ENCODE results near the gene TPCN2. TPM values are rescaled to one million over a fixed set of nuclear protein-coding genes. Genes with fewer than 3 reads are reported as not detected.

The TPCN2 gene
- total and polyA plus RNA-seq, 9 of the 15 experiments (the other 6 are each of a cell fraction or from before 2014, with no cell fraction given), result 0.66 to 10.2 (median 4.6) TPM

GRCh38 chr11:69079661-69080256 is 31.0 kb downstream of the TPCN2 start:
- no peaks in the 10 kb centered on the region for H3K9me1 ChIP-seq (ENCODE audit: control insufficient read depth, insufficient read depth, low read length)
- no peaks in the 10 kb centered on the region for H3K27me3 ChIP-seq (ENCODE audit: control insufficient read depth in 2 of 2, insufficient read depth in 2 of 2, low read length in 2 of 2)
- H2AFZ ChIP-seq (ENCODE audit: low read depth, low read length), result no peak overlapping the region
- WGBS (ENCODE audit: insufficient coverage, low coverage, missing lambda C conversion rate), result 75% methylated on average over 9 of the region's 17 CpGs
- no peak for TF ChIP-seq ZNF174 (CRISPR knock-in tag; IDR thresholded peaks at IDR 0.05)
- TF ChIP-seq THAP7 (CRISPR knock-in tag; IDR thresholded peaks at IDR 0.05), result no peak
- no peak for TF ChIP-seq FOXP1 (CRISPR knock-in tag; IDR thresholded peaks at IDR 0.05)
- TF ChIP-seq PPARD (CRISPR knock-in tag; IDR thresholded peaks at IDR 0.05), result no peak
- TF ChIP-seq DMBX1 (CRISPR knock-in tag; IDR thresholded peaks at IDR 0.05; ENCODE audit: borderline replicate concordance), result no peak
- no peak for TF ChIP-seq ZNF263 (CRISPR knock-in tag; IDR thresholded peaks at IDR 0.05; ENCODE audit: borderline replicate concordance)
- no peak for TF ChIP-seq BCOR (IDR thresholded peaks at IDR 0.05)
- no peak for TF ChIP-seq CC2D1A (IDR thresholded peaks at IDR 0.05)
- TF ChIP-seq ZNF561 (CRISPR knock-in tag; conservative IDR thresholded peaks at IDR 0.05), result no peak
- no peak for TF ChIP-seq CCAR2 (IDR thresholded peaks at IDR 0.05; ENCODE audit: low read depth, low read length)
- TF ChIP-seq PHF8 (IDR thresholded peaks at IDR 0.05; ENCODE audit: borderline replicate concordance, low read length), result no peak
- no peaks in the 10 kb centered on the region for H3K79me2 ChIP-seq (ENCODE audit: control insufficient read depth, insufficient read depth, low read length)
- no peak for DNase-seq (ENCODE audit: extremely low read depth in 1 of 4, low spot score in 3 of 4)
- BruUV-seq (replicated peaks), result no TSS peak
- H3K27ac ChIP-seq (ENCODE audit: extremely low read depth, low read depth, low read length), result no peak overlapping the region
- no peaks in the 10 kb centered on the region; the same call in 1 of the 2 replicates for H3K9me3 ChIP-seq (replicated peaks; ENCODE audit: control insufficient read depth, insufficient read depth, low read depth, low read length)
- peaks cover 27% of the 10 kb centered on the region for H4K20me1 ChIP-seq (replicated peaks; ENCODE audit: control insufficient read depth, insufficient read depth, low read length)
- H3K9ac ChIP-seq (ENCODE audit: insufficient read depth in 1 of 2, low read depth in 2 of 2, low read length in 2 of 2), result 0 out of 4 replicates have a peak overlapping the region, but pooled peaks of 1 of the 2 experiments have one; percentile 9
- no peak overlapping the region for H3K4me2 ChIP-seq (ENCODE audit: insufficient read depth, low read length)
- H3K4me3 ChIP-seq, result no peak overlapping the region
- peaks cover 11 to 32% of the 10 kb centered on the region in 2 experiments; a peak in 4 of 5 replicates for H3K4me1 ChIP-seq (replicated peaks in 1 of 2; ENCODE audit: control insufficient read depth in 2 of 2, insufficient read depth in 2 of 2, low read length in 2 of 2)
- ChIA-PET CTCF (ENCODE audit: low intra/inter-chr PET ratio) (interaction anchor here (0.6 kb wide), 1 partner anchor 724 kb away, joined by 3 read pairs; no protein-coding TSS in a partner anchor), POLR2A (no interaction called here)
- no peak for ATAC-seq
- in situ Hi-C loops (cut with MboI), result loop anchor here (10.0 kb wide), 1 partner anchor 455 kb away; no protein-coding TSS in a partner anchor
- H3K36me3 ChIP-seq (ENCODE audit: control insufficient read depth, insufficient read depth, low read length), result peaks cover 8% of the 10 kb centered on the region; the same call in 1 of the 3 replicates
- intact Hi-C loops (cut with micrococcal nuclease), result no loop called here
- no peak for FAIRE-seq

Data from K562 (cell line).